OCI-M1 (cell line): ENCODE measurements around the gene ARID3A.
"Not testable (repeated sequence)": the region's sequence is repeated elsewhere in the genome, so short reads cannot be mapped to it uniquely, and the experiment has no call there.

Experiments
- DNase-seq: peaks from one replicate; lab custom pipeline; 2025; lab: John Stamatoyannopoulos, UW

Gene ARID3A, protein sequence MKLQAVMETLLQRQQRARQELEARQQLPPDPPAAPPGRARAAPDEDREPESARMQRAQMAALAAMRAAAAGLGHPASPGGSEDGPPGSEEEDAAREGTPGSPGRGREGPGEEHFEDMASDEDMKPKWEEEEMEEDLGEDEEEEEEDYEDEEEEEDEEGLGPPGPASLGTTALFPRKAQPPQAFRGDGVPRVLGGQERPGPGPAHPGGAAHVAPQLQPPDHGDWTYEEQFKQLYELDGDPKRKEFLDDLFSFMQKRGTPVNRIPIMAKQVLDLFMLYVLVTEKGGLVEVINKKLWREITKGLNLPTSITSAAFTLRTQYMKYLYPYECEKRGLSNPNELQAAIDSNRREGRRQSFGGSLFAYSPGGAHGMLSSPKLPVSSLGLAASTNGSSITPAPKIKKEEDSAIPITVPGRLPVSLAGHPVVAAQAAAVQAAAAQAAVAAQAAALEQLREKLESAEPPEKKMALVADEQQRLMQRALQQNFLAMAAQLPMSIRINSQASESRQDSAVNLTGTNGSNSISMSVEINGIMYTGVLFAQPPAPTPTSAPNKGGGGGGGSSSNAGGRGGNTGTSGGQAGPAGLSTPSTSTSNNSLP

DNA sequence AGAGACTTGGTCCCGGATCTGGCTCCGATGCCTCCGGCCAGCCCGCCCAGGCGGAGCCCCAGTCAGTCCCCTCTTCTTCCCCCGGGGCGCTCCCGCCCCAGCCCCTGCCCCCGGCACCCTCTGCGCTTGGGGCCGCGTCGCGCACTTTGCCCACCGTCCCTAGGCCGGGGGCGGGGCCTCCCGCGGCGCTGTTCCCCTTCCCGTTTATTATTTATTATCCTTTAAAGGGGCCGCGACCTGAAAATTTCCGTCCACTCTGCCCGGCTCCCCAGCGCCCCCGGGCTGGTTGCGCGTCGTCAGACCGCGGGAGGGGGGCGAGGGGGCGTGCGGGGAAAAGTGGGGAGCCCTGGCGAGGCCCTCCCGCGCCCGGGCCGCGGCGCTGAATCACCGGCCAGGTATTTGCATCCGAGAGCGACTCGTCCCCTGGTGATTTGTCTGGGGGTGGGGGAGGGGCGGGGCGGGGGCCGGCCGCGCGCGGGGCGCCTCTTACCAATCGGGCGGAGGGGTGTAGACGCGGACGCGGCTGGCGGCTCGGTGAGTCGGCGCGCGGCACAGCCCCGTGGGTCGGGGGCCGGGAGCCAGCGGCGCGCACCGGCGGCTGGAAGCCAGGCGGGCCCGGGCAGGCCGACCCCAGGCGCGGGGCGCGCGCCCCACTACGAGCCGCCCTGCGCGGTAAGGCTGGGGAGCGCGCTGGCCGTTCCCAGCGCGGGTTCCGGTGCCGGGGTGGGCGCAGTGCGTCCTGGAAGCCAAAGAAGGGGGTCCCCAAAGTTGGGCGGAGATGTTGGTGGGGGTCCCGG, at the start of gene ARID3A:
Gene ARID3A, plus strand, starts transcription at position 510 of the 797 bp plus-strand sequence. CDS start 3,494 bp downstream, outside the sequence.
- peak; percentile 84 for DNase-seq

DNA sequence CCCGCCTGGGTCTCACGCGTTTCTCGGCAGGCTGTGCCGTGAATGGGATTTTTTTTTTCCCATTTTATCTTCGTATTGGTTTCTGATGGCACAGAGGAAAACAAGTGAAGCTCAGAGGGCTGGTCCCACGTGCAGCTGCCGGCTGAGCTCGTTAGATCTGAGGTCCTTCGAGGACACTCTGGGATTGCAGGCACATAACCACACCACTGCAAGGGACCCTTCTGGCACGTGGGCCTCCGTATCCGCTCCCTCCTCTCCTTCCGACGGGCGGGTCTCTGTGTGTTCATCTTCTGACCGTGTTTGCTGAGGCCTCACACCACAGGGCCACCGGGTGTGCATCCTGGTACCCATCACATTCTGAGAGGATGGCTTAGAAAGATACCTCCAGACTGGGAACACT, 49.7 kb upstream of the ARID3A start:
- DNase-seq = no peak

DNA sequence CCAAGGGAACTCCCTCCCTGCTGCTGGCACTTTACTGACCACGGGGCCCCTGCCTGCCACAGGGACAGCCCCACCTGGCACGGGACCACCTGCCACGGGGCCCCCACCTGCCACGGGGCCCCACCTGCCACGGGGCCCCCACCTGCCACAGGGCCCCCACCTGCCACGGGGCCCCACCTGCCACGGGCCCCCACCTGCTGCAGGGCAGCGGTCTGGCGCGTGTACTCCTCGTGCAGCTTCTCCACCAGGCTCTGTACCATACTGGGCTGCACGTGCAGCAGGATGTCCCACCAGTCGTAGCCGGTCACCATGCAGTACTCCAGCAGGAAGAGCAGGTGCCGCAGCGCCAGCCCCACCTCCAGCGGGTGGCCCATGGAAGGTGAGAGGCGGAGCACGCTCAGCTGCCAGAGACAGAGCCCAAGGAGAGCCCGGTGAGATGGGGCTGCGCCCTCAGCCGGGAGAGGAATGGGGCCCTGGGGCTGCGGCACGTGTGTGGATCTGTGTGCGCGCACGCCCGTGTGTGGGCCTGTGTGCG, 49.0 kb upstream of the ARID3A start:
- DNase-seq = no peak

DNA sequence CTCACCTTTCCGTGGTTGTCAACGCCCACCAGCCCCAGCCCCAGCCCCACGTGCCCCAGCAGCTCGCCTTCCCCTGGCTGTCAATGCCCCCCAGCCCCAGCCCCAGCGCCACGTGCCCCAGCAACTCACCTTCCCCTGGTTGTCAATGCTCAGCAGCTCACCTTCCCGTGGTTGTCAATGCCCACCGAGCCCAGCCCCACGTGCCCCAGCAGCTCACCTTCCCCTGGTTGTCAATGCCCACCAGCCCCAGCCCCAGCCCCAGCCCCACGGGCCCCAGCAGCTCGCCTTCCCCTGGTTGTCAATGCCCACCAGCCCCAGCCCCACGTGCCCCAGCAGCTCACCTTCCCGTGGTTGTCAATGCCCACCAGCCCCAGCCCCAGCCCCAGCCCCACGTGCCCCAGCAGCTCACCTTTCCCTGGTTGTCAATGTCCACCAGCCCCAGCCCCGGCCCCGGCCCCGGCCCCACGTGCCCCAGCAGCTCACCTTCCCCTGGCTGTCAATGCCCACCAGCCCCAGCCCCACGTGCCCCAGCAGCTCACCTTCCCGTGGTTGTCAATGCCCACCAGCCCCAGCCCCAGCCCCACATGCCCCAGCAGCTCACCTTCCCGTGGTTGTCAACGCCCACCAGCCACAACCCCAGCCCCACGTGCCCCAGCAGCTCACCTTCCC, 47.7 kb upstream of the ARID3A start:
- not testable (repeated sequence) for DNase-seq

DNA sequence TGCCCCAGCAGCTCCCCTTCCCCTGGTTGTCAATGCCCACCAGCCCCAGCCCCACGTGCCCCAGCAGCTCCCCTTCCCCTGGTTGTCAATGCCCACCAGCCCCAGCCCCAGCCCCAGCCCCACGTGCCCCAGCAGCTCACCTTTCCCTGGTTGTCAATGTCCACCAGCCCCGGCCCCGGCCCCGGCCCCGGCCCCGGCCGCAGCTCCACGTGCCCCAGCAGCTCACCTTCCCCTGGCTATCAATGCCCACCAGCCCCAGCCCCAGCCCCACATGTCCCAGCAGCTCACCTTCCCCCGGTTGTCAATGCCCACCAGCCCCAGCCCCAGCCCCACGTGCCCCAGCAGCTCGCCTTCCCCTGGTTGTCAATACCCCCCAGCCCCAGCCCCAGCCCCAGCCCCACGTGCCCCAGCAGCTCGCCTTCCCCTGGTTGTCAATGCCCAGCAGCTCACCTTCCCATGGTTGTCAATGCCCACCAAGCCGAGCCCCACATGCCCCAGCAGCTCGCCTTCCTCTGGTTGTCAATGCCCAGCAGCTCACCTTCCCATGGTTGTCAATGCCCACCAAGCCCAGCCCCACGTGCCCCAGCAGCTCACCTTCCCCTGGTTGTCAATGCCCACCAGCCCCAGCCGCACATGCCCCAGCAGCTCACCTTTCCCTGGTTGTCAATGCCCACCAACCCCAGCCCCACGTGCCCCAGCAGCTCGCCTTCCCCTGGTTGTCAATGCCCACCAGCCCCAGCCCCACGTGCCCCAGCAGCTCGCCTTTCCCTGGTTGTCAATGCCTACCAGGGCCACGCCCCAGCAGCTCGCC, 46.9 kb upstream of the ARID3A start:
- DNase-seq = not testable (repeated sequence)

DNA sequence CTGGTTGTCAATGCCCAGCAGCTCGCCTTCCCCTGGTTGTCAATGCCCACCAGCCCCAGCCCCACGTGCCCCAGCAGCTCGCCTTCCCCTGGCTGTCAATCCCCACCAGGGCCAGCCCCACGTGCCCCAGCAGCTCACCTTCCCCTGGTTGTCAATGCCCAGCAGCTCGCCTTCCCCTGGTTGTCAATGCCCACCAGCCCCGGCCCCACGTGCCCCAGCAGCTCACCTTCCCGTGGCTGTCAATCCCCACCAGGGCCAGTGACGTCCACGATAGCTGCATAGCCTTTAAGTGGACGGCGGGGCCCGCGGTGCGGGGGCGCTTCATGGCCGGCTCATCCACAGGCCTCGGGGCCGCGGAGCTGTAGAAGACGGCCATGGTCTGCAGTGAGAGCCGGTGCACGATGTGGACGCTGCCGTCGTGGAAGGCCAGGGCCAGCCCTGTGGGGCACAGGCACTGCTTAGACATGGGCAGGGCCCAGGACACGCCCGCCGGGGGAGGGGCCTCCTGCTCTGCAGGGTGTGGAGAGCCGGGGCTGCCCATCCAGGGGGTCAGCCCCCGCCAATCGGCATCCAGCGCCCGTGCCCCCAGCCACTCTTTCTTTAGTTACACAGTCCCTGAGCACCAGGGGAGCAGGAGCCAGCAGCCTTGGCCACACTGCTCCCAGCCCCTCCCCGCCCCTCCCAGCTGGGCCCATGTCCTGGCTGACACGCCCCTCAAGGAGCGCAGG, 46.0 kb upstream of the ARID3A start:
- no peak for DNase-seq

DNA sequence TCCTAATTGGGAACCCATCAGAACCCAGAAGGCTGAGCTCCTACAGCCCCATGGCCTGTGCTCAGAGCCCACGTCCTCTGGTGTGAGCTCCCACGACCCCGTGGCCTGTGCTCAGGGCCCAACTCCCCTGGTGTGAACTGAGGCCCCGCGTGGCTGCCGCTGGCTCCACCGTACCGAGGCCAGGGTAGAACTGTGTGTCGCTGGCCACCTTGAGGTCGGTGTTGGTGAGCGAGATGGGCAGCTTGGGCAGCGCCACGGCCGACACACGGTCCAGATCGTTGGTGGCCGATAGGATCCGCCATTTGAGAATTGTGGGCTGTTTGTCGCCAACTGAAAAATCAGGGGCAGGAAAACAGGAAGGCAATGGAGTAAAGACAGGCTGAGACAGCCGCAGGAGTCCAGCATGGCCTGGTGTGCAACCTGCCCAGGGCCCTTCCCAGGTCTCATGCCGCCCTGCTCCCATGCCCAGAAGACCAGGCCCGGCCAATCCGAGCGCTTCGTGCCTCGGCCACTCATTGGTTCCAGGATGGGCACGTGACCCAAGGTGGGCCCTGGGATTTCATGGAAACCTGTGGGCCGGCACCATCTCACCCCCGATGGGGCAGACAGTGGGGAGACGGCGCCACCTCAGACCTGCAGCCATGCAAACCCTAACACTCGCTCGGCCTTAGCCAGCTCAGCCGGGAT, 44.3 kb upstream of the ARID3A start:
- no peak for DNase-seq

DNA sequence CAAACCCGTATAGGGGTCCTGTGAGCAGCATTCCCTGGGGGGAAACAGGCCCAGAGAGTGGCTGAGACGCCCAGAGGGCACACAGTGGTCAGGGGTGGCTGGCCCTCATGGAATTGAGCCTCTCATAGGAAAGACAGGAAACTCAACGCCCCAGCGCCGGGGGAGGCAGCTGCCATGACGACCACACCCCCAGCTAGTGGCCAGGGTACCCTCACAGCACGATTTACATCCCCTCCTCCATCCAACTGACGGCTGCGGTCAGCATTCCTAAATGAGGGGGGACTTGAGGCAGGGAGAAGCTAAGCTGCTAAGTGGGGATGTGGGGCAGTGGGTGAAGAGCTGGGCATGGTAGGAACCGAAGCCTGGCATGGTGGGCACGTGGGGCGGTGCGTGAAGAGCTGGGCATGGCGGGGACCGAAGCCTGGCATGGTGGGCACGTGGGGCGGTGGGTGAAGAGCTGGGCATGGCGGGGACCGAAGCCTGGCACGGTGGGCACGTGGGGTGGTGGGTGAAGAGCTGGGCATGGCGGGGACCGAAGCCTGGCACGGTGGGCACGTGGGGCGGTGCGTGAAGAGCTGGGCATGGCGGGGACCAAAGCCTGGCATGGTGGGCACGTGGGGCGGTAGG, 42.9 kb upstream of the ARID3A start:
- DNase-seq = no peak

DNA sequence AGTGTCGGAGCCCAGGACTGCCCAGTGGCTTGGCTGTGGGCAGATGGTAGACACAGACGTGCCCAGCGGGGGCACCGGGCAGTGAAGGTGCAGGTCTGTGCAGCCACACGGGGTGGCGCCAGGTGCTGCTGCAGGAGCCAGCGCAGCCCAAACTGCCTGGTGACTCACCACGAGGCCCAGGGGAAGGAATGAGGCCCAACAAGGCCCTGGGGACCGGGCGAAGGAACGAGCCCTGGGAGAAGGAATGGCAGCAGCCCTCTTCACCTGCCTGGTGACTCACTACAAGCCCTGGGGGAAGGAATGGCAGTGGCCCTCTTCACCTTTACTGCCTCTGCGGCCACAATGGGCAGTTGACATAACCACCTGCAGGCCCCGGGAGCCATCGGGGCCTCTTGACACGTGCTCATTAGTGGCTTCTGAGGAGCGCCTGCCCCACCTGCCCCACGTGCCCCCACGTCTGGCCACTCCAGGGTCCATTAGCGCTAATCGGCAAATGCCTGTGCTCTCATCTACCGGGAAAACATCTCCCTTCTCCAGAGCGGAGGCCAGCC, 42.1 kb upstream of the ARID3A start:
- DNase-seq = no peak

DNA sequence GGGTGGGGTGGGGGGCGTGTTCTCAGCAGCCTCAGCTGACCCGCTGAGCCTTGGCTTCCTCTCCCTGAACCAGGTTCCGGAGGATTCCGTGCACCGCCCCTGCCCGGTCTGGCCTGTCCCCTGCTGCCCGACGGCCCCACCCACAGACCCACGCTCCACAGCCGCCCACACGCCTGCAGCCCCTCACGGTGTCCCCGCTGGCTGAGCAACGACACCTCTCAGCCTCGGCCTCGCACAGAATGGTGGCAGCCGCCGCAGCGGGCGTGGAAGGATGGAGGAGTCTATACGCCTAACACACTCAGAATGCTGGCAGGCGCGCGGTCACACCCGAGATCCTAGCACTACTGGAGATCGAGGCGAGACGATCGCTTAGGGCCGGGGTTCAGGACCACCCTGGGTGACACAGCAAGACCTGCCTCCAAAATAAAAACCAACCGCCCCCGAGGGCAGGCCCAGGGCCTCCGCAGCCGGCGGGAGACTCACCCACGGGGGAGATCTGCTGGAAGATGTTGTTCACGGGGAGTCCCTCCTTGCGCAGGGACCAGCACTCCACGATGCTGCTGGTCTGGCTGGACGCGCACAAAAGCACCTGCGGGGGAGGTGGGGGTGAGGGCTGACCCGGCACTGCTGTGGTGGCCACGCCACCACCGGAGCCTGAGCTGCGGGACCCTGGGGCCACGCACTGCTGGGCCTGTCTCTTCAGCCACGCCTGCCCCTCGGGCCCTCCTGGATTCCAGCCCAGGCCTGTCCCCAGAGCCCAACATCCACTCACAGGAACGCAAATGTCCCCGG, 41.2 kb upstream of the ARID3A start:
- DNase-seq = no peak

DNA sequence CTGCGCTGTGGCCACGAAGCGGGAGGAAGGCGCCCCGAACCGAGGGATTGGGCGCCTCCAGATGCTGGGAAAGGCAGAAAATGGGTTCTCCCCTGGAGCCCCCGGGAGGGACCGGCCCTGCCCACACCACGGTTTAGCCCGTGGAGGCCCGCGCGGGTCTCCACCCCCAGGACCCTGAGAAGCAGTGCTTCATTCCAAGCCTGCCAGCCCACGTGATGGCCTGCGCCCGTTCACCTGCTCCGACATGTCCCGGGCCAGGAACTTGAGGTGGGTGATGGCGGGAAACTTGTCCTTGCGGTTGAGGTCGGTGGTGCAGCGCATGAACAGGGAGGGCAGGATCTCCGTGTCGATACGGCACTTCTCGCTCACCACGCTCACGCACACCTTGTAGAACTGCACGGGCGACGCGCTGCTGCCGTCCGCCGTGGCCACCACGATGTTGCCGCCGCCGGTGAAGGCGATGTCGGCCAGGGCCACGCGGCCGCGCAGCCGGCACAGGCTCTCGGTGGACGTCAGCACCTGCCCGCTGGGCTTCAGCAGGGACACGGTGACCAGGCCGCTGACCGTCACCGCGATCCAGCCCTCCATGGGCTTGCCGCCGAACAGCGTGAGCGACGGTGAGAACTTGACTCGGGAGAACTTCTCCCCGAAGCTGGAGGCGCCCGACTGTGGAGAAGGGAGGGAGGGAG, 40.2 kb upstream of the ARID3A start:
- DNase-seq = no peak

DNA sequence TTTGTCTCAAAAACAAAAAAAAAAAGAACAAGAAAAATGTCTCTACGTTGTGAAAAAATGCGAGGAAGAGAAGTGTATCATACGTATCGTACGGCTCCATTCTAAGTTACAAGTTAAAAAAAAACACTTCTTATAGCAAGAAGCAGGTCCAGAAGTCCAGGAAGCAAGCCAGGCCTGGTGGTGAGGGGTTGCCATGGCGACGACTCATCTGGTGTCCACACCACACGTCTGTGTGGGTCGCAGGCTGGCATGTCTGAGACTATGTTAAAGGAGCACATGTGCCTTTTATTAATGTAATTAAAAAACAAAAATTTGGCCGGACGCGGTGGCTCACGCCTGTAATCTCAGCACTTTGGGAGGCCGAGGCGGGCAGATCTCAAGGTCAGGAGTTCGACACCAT, 38.8 kb upstream of the ARID3A start:
- DNase-seq = no peak

DNA sequence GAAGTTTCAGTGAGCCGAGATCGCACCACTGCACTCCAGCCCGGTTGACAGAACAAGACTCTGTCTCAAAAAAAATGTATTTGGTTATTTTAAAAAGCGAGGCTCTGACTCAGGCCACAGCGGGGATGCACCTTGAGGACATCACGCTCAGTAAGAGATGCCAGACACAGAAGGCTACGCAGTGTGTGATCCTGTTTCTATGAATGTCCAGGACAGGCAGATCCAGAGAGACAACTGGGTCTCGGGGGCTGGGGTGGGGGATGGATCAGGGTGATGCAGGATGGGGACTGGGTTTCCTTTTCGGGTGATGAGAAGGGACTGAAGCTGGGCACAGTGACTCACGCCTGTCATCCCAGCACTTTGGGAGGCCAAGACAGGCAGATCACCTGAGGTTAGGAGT, 38.2 kb upstream of the ARID3A start:
- no peak for DNase-seq

DNA sequence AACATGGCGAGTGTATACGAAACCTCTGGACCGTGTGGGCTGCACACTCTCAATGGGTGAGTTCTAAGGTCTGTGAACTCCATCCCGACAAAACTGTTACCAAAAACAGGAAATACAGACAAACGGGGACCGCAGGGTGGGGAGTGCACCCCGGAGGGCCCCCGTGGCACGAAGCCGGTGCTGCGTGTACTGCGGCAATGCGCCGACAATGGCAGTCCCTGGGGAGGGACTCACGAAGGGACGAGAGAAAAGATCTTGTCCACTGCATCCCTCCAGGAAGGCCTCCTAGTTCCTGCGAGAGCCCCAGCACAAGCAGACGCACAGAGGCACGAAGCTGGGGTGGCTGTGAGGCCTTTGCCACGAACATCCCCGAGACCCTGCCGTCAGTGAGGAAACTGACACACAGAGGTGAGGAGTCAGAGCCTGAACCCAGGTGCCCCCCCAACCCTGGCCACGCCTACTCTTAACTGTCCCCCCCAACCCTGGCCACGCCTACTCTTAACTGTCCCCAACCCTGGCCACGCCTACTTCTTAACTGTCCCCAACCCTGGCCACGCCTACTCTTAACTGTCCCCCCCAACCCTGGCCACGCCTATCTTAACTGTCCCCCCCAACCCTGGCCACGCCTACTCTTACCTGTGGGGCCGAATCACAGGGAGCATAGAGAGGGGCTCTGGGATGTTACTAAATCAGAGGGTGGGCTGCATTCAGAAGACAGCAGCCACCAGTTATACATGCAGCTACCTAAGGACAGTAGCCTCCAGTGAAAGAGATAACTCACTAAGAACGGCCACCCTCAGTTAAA, 37.1 kb upstream of the ARID3A start:
- no peak for DNase-seq

DNA sequence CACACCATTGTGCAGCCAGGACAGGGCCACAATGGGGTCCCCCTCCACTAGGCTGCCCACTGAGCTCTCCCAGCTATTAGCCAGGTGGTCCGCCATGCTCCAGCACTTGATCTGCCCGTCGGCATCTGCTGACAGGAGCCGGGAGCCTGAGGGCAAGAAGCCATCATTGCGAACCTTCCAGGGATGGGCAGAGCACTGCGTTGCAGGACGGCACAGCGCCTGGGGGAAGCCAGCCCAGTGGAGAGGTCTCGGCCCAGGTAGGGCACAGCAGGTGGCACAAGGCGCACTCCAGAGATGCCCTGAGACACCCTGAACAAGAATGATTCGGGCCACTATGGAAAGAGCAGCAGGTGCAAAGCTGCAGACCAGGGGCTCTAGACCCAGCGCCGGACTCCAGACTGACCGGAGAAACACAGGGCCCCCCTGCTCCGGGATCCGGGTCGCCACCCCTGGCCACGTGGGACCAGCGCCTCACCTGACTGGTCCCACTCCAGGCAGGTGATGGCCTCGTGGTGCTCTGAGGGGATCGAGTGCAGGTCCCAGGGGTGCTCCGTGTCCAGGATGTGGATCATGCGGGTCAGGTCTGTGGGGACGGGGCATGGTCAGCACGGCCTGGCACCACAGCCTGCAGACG, 36.1 kb upstream of the ARID3A start:
- no peak for DNase-seq

DNA sequence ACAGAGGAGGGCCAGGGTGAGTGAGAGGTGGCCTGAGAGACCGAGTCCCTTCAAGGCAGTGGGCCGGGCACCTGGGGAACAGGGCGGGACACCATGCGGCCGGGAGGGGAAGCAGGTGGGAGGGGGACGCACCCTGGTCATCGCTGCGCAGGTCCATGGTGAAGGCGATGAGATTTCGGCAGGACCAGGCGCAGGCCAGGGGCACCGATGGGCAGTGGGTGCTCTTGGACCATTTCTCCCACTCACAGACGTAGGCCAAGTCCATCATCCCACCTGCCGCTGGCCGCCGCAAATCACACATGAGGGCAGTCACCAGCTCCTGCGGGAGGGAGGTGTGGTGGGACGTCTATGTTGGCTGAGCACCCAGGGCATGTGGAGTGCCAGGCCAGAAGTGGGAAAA, 35.0 kb upstream of the ARID3A start:
- no peak for DNase-seq
